Skeletal muscle cell (primary cell): Measurements from ENCODE around the gene TLCD3A.
"Not testable (repeated sequence)": the region's sequence is repeated elsewhere in the genome, so short reads cannot be mapped to it uniquely, and the experiment has no call there.

Experiments used
- DNase-seq: peaks from one replicate; pipeline ENCODE4 v3.0.0-alpha.2; 2010; ENCODE audit warnings: low read depth
- H3K4me3 ChIP-seq: 2 replicates; pipeline ENCODE4 v1.5.1; 2011; ENCODE audit warnings: low read depth, mild to moderate bottlenecking, control low read depth, low read length, moderate library complexity

Gene TLCD3A

DNA sequence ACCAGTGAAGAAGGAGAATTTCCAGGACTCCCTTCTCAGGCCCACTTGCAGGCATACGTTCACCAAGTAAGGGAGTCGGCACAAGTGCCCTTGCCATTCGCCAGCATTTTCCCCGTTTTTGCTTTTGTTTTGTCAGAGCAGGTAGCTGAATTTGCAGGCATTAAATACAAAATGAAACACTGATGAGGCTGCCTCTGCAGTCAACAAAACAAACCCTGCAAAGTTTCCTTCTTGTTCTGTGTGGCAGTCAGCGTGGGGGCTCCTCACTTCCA, 41.9 kb downstream of the TLCD3A start:
- no peak overlapping the region for H3K4me3 ChIP-seq
- DNase-seq, result no peak

DNA sequence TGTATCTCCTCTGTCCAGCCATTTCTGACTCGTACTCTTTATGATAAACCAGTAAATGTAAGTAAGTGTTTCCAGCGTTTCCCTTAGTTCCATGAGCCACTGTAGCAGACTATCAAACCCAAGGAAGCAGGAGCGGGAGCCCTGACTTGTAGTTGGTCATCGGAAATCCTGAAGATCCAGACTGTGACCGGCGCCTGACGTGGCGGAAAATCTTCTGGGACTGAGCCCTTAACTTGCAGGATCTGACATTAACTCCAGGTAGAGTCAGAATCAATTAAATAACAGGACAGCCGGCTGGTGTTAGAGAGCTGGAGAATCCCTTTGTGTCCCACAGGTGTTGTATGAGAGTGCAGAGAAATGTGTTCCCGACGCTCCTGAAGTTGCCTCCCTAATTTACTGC, 45.7 kb downstream of the TLCD3A start:
- H3K4me3 ChIP-seq, result no peak overlapping the region
- no peak for DNase-seq

DNA sequence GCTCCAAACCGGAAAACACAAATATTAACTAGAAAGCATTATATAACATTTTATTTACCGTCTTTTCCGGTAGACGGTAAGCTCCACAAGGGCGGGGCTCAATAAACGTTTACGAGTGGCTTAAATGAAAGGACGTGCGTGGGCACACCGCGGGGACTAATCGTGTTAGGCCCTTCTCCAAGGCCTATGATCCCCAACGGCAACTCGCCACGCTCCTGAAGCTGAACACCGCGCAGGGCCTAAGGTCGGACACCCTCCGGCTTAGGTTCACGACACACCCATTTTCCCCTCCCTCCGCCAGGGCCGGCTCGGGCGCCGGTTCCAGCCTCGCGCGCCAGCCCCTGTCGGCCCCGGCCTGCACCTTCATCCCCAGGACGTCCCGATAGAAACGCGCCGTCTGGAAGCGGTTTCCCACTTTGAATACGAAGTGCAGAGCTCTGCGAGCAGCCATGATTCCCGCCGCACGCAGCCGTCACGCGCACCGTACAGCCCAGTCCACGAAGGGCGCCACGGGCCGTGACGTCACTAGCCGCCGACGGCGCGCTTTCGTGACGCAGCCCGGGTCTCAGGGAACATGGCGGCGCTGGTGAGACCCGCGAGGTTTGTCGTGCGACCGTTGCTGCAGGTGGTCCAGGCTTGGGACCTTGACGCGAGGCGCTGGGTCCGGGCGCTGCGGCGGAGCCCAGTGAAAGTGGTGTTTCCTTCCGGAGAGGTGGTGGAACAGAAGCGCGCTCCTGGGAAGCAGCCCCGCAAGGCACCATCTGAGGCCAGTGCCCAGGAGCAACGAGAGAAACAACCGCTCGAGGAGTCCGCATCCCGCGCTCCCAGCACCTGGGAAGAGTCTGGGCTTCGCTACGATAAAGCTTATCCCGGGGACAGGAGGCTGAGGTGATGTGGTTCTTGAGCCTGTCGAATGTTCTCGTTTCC, 49.7 kb downstream of the TLCD3A start, which contains the start of the genes GLOD4 and MRM3:
TSS of gene GLOD4 (minus strand) at position 476 of the 927 bp plus-strand sequence. CDS start at position 451, 25 bp downstream.
TSS of gene MRM3 (plus strand) at position 549 of the 927 bp plus-strand sequence. CDS start at position 575, 26 bp downstream.
- peak; percentile 52 for DNase-seq
- peak within 1 kb of the TSS; percentile 98 for H3K4me3 ChIP-seq

DNA sequence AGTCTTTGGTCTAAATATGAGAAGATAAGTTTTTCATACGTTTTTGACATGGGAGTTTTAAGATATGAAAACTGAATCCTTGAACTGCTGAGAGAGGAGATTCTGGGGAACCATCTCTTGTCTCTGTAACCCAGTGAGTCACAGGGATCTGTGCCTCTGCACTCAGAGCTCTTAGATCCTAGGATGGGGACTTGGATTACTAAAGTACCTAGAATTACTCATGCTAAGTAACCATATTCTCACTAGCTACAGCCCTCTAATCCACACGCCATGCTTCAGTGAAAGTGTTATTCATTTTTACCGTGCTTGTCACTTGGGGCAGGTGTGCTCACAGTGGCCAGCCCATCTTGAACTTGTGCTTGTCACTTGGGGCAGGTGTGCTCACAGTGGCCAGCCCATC, 51.7 kb downstream of the TLCD3A start:
- H3K4me3 ChIP-seq, result no peak overlapping the region
- DNase-seq, result no peak

DNA sequence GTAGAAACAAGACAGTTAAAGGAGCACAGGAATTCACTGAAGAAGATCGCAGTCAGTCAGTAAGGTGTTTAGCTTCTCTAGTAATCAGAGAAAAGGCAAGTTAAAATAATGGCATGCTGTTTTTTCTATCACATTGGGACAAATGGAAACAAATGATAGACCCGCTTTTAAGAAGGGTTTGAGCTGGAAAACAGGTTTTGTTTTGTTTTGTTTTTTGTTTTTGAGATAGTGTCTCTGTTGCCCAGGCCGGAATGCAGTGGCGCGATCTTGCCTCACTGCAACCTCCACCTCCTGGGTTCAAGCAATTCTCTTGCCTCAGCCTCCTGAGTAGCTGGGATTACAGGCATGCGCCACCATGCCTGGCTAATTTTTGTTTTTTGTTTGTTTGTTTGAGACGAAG, 53.5 kb downstream of the TLCD3A start:
- H3K4me3 ChIP-seq, DNase-seq: not testable (repeated sequence)

DNA sequence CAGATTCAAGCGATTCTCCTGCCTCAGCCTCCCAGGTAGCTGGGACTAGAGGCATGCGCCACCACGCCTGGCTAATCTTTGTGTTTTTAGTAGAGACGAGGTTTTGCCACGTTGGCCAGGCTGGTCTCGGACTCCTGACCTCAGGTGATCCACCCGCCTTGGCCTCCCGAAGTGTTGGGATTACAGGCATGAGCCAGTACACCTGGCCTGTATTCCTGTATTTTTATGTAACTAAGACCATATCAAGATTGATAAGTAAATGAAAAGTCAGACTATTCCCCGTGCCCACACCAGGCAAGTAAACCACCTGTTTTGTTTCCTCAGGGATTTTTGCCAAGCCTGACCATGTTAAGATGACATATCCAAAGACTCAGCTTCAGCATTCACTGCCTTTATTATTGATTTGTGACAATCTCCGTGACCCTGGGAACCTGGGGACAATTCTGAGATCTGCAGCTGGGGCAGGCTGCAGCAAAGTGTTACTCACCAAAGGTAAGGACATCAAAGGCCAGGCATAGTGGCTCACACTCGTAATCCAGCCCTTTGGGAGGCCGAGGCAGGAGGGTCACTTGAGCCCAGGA, 55.3 kb downstream of the TLCD3A start:
- DNase-seq, result no peak
- no peak overlapping the region for H3K4me3 ChIP-seq

DNA sequence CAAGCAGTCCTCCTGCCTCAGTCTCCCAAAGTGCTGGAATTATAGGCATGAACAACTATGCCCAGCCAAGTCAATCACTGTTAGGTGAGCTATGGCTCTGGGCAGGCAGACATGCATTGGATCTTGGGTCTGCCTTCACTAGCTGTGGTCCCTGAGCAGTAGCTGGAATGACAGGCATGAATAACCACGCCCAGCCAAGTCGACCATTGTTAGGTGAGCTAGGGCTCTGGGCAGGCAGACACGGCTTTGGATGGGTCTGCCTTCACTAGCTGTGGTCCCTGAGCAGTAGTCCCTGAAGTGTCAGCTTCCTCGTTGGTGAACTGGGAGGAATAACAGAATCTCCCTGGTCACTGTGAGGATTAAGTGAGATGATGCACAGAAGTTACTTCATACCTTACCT, 56.2 kb downstream of the TLCD3A start:
- DNase-seq, result no peak
- H3K4me3 ChIP-seq, result no peak overlapping the region

DNA sequence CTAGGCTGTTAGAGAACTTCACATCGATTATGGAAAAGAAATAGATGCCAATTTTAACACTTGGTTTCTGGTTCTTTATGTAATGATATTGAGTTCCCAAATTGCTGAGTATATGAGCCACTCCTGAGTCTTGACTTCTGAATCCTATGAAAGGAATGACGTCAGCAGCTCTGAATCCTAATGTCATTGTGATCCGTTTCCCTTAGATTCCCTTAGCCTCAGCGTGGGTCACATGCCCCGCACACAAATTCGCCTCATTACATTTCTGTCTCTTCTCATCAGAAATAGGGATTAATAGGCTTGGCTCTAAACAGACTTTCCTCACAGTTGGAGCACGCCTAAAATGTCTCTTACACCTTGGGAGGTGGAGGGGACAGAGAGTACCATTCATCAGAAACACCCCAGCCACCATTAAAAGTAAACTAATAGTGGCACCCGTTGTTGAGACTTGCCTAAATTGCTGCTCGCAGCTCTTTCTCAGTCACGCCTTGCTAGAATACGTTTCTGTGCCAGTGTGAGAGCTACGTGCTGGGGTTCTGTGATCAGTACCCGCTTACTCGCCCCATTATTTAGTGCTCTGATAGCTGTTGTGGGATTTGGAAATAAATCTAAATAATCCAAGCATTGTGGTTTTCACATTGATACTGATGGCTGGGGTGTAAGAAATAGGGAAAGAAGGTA, 56.9 kb downstream of the TLCD3A start:
- no peak for DNase-seq
- no peak overlapping the region for H3K4me3 ChIP-seq

DNA sequence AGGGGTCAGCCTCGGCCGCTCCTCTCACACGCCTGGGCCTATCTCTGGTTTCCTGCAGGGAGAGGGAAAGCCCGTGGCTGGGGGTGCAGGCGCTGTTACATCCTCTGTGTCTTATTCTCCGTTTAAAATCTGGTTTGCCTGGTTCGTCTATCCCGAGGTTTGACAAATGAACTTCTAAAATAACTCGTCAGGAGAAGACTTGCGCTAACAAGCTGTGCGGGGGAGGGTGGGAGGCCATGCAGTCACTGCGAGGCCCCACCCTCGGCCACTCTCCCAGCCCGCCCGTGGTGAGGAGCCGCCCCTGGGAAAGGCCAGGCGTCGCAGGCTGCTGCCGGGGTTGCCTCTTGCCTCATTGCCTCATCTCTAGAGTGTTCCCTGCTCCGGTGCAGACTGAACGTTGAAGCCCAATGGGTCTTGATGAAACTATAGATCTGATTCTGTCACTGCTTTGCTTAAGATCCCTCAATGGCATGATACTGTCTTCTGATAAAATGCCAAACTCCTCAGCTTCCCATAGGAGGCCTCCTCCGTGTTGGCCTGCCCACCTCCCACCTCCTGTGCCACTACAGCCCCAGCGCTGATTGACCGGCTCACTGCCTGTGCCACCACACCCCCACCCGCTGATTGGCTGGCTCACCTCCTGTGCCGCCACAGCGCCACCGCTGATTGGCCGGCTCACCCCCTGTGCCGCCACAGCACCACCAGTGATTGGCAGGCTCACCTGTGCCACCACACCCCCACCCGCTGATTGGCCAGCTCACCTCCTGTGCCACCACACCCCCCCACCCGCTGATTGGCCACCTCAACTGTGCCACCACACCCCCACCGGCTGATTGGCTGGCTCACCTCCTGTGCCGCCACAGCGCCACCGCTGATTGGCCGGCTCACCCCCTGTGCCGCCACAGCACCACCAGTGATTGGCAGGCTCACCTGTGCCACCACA, 57.8 kb downstream of the TLCD3A start:
- not testable (repeated sequence) for H3K4me3 ChIP-seq, DNase-seq

DNA sequence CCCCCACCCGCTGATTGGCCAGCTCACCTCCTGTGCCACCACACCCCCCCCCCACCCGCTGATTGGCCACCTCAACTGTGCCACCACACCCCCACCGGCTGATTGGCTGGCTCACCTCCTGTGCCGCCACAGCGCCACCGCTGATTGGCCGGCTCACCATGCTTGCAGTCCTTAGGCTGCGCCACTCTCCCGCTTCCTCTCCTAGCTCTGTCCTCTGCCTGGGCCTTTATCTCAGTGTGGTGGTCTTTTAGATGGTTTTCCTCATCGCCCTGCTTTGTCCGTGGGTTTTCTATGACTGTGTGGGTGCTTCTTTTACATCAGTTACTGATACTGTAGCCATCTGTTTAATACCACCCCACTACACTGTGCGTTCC, 58.5 kb downstream of the TLCD3A start:
- DNase-seq, H3K4me3 ChIP-seq: not testable (repeated sequence)

DNA sequence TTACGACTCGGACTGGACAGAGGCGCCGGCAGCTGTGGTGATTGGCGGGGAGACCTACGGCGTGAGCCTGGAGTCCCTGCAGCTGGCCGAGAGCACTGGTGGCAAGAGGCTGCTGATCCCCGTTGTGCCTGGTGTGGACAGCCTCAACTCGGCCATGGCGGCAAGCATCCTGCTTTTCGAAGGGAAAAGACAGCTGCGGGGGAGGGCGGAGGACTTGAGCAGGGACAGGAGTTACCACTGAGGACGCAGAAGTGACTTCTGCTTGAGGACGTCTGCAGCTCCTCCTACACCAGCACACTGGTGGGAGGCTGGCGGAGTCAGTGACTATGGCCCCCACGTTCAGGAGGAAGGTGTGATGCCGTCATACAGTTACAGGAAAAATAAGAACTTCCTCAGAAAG, 59.4 kb downstream of the TLCD3A start:
- no peak overlapping the region for H3K4me3 ChIP-seq
- no peak for DNase-seq

DNA sequence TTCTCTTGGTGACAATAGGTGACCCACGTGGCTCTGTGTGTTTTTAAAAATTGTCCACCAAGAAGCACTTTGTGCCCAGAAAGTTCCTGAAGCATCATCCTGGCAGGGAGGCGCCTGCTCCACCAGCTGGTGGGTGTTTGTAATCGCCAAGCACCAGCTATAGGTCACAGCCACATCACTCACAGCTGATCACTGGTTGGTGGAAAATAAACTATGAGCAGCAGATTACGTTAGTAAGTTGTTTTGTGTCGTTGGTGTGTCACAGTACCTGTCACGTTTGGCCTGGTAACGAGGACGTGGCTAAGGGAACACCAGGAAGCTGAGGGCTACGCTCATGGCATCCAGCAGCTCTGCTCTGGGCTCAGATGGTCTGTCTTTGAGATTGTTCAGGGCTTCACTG, 59.9 kb downstream of the TLCD3A start:
- no peak for DNase-seq

More for the DNA sequence above, 59.9 kb downstream of the TLCD3A start:
- no peak overlapping the region for H3K4me3 ChIP-seq
